Fibroblast of skin of abdomen (primary cell): ENCODE results near the gene C12orf76.
"Not testable (repeated sequence)": the region's sequence is repeated elsewhere in the genome, so short reads cannot be mapped to it uniquely, and the experiment has no call there.

Experiments
- DNase-seq: peaks from one replicate; pipeline ENCODE4 v3.0.0-alpha.2; 2013

C12orf76 gene

GRCh38 chr12:110020956-110021355 lies 27.4 kb downstream of the C12orf76 start:
- DNase-seq: no peak

- DNase-seq: no peak
Measured at GRCh38 chr12:110015132-110015531, 33.2 kb downstream of the C12orf76 start.

GRCh38 chr12:110012659-110013058 lies 35.7 kb downstream of the C12orf76 start:
- DNase-seq: no peak

- DNase-seq: no peak
Measured at GRCh38 chr12:110012137-110012536, 36.2 kb downstream of the C12orf76 start.

- no peak for DNase-seq
Measured at GRCh38 chr12:110010853-110011723, 37.2 kb downstream of the C12orf76 start.

GRCh38 chr12:110008681-110009398 lies 39.5 kb downstream of the C12orf76 start:
- not testable (repeated sequence) for DNase-seq

- no peak for DNase-seq
Measured at GRCh38 chr12:110007881-110008280, 40.4 kb downstream of the C12orf76 start.

GRCh38 chr12:110006115-110006514 lies 42.2 kb downstream of the C12orf76 start:
- DNase-seq: no peak

GRCh38 chr12:110005319-110005973 lies 42.9 kb downstream of the C12orf76 start:
- no peak for DNase-seq

GRCh38 chr12:110004598-110004997 lies 43.7 kb downstream of the C12orf76 start:
- no peak for DNase-seq

- DNase-seq: peak; percentile 50
Measured at GRCh38 chr12:110002676-110003515, 45.4 kb downstream of the C12orf76 start.

GRCh38 chr12:110001596-110001995 lies 46.7 kb downstream of the C12orf76 start:
- DNase-seq: peak; percentile 91

GRCh38 chr12:109999983-110000505 lies 48.3 kb downstream of the C12orf76 start:
- peak; percentile 37 for DNase-seq

GRCh38 chr12:109999649-109999971 lies 48.7 kb downstream of the C12orf76 start:
- DNase-seq: no peak

- DNase-seq: peak; percentile 96
Measured at GRCh38 chr12:109998904-109999648, 49.2 kb downstream of the C12orf76 start, which contains the start of gene ANKRD13A. ANKRD13A (plus strand) TSS chr12:109999430; CDS start chr12:109999689, 259 bp downstream.

- peak; percentile 58 for DNase-seq
Measured at GRCh38 chr12:109998241-109998903, 50.0 kb downstream of the C12orf76 start.

GRCh38 chr12:109997393-109997792 lies 50.9 kb downstream of the C12orf76 start:
- DNase-seq: no peak

- DNase-seq: no peak
Measured at GRCh38 chr12:109996483-109996853, 51.9 kb downstream of the C12orf76 start.

GRCh38 chr12:109995686-109996482 lies 52.4 kb downstream of the C12orf76 start, which contains the start of gene GIT2:
GIT2 (minus strand) TSS chr12:109996368; CDS start chr12:109996224, 144 bp downstream.
- DNase-seq: peak; percentile 90

- no peak for DNase-seq
Measured at GRCh38 chr12:109995361-109995685, 53.0 kb downstream of the C12orf76 start.
